GM18519 (cell line): ENCODE data around the gene GABARAP.

ENCODE experiments used
- ATAC-seq: cut with Tn5 transposase; IDR thresholded peaks from one replicate; pipeline ENCODE4 v1.9.1; 2021; ENCODE audit warnings: mild to moderate bottlenecking, moderate library complexity; ENCODE audit not compliant: unreplicated experiment, low FRiP score

Gene GABARAP

DNA sequence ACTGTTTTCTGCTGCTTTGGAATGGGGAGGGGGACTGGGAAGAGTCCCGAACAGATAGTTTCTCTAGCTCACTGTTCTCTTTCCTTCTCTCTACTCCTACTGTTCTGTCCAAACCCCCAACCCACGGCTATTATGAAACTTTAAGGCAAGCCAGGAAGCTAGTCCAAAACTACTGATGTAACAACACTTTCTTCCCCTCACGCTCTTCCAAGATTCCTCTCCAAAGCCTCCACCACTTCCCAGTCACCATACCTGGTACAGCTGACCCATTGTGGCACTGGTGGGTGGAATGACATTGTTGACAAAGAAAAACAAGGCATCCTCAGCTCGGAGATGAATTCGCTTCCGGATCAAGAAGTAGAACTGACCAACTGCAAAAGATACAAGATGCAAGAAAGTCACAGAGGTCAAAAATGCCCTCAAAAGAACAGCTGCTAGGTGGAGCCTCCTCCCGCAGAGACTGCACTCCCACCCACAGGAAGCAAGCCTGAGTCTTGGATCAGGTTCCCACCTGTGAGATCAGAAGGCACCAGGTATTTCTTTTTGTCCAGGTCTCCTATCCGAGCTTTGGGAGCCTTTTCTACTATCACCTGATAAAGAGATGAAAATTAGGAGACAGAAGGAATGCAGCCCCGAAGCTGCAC is 1.0 kb downstream of the GABARAP start:
- ATAC-seq = no peak

DNA sequence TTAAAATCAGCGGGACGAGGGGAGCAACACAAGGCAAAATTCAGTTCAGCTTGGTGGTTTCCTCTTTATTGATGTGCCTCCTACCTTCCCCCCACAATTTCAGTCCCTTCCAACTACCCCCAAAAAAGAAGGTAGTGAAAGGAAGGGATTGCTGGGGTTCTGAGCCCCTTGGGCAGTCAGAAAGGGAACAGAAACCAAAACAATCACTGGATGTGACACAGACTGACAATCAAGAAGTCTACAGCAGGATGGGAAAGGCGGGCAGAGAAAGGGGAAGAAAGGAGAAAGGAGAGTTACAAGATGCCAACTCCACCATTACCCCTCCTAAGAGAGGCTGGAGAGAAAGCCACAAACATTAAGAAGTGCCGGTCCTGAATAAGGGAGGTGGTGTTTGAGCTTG is 1.9 kb downstream of the GABARAP start:
- no peak for ATAC-seq

DNA sequence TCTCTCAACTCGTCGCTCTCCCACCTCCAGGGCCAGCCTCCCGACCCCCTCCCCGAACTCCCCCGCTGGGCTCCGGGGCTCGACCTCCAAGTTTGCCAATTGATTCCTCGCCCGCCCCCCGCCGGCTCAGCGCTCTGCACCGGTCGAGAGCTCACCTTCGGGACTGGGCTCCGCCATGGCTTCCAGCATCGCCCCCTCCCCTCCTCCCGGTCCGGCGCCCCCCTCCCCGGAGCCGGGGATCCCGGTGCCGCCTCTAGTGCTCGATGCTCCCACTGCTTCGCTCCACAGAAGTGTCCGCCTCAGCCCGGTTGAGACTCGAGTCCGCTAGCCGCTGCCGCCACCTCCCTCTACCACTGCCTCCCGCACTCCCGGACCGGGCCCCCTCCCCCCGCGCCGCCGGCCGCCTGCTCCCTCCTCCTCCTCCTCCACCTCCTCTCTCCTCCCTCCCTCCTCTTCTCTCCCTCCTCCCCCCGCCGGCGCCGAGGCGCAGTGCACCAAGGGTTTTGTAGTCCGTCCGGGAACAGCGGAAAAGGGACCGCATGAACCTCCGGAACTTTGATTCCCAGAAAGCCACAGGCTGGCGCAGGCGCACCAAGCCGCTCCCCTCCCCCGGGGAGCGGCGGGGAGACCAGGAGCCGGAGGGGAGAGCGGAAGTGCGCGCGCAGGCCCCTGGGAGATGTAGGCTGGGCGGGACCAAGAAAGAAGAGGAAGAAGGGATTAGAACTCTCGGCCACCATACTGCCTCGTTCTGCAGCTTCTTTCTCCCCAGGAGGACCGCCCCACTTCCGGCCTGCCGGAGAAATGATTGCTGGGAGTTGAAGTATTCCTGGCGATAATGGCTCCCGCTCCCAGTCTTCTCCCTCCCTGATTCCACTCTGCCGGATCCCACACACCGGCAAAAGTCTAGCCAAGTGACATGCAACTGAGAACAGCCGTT is 2.9 kb downstream of the GABARAP start, which contains the start of gene PHF23:
TSS of gene PHF23 (minus strand) at position 367 of the 937 bp plus-strand sequence. CDS start at position 189, 178 bp downstream.
- ATAC-seq = no peak

DNA sequence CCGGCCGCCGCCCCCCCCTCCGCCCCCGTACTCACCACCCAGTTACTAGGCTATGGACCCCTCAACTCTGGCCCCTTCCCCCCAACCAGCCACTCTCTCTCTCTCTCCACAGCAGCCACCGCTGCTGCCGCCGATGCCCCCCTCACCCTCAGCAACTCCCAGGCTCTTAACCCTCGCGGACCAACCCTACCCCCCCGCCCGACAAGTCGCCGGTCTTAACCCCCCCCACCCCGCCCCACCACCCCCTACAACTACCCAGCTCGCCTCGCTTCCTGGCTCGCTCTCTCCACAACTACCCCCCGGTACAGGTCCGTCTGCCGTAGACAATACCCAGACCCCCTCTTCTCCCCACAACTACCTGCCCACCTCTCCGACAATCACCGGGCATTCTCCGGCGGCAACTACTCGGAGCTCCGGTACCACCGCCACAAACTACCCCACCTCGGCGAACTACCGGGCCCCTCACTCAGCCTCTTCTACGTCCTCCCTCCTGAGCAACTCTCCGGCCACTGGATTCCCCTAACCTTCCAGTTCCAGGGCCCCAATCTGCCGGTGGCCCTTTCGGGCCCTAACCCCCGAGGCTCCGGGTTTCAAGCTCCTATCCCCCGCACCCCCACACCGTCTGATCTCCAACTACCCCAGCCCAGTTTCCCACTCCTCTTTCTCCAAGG is 3.7 kb downstream of the GABARAP start:
- no peak for ATAC-seq

DNA sequence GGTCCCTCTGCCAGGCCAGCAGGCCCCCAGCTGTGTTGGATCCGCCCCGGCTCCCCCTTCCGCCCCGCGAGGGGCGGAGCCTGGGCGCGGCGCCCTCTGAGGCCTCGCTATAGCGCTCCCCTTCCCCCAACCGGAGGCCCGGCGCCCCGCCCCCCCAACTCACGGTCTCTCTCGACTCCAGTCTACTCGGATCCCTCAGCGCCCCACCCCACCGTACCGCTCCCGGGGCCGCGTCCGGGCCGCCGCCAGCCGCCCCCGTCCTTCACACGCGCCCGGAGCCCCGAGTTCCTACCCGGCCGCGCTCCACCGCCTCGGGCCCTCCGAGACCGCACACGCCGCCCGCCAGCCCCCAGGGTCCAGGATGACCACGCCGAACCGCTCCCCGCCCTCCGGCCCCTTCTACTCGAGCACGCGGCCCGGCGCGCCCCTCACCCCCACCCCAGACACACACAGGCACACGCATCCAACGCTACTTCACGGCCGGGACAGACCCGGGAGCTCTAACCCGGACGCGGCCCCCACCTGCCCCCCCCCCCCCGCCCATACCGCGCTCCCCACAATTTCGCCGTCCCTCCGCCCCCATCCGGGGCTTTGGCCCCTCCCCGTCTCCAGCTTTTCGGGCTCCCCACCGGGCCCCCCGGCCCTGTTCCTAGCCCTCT is 4.4 kb downstream of the GABARAP start:
- ATAC-seq = no peak

DNA sequence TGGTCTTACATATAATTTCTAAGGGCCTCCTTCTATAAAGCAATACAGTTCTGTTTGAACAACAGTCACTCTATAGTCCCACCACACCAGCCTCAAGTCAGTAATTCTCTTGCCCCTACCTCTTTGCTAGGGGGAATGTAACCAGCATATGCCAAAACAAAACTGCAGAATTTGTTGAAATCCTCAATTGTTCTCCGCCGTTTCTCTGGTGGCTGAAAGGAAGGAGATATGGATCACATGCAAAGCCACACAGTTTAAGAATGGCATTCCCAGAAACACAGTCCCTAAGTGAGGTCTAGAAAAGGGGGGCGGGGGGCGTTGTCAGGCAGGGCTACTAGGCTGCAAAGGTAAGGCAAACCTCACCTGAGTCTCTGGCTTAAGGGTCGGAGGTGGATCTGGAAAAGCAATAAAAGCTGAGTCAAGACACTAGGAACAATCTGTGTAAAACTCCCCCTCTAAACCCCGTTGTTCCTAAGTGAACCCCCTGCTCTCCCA is 4.9 kb downstream of the GABARAP start:
- ATAC-seq = no peak

DNA sequence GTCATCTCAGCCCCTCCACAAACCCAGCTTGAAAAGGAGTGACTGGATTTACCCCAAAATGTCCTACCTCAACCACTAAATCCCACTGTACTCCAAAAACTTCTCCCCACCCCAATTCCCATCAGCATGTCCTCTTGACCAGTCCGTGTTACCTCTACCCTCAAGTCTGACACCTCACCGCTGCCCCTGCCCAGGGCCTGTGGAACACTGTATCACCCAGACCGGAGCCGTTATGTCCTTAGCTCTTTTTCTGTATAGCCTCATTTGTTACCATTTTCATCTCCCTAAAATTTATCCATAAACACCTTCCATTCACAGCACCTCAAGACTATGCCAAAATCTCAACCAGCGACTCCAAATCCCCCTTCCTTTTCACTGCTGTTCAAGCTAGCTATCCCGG is 5.4 kb downstream of the GABARAP start:
- ATAC-seq = no peak

DNA sequence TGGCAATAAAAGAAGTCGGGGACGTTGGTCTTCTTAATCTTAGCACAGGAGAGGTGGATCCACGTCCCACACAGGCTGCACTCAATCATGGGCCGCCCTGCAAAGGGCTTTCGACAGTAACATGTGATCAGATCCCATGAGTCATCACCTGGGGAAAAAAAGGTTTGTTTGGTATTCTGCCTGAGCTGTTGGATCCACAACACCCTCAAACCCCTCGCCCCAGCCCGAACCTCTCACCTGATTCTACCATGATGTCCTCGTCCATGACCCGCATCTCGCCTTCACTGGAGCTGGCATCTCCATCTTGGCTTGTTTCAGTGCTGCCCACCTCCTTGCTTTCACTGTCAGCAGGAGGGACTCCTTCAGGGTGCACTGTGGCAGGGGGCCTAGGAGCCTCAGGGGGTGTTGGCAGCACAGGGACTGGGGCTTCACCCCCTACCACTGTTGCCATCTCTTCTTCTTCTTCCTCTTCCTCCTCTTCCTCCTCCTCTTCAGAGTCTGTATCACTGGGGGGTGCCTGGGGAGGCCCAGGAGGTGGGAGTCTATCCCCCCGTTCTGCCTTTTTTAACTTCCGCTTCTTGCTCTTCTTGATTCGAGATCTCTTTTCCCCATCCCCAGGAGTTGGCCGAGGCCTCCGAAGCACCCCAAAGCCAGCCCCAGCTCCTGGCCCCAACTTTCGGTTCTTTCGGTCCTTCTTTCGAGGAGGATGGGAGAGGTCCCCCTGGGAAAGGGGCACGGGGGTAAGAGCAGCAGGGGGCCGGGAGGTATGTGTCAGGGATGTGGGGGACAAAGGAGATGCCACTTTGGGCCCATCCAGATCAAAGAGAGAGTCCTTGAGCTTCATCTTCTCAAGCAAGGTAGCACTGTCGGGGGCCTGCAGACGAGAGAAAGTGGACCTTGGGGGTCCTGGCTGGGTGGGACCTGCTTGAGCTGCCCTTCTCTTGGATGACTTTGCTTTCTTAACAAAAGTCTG is 6.3 kb downstream of the GABARAP start:
- no peak for ATAC-seq

DNA sequence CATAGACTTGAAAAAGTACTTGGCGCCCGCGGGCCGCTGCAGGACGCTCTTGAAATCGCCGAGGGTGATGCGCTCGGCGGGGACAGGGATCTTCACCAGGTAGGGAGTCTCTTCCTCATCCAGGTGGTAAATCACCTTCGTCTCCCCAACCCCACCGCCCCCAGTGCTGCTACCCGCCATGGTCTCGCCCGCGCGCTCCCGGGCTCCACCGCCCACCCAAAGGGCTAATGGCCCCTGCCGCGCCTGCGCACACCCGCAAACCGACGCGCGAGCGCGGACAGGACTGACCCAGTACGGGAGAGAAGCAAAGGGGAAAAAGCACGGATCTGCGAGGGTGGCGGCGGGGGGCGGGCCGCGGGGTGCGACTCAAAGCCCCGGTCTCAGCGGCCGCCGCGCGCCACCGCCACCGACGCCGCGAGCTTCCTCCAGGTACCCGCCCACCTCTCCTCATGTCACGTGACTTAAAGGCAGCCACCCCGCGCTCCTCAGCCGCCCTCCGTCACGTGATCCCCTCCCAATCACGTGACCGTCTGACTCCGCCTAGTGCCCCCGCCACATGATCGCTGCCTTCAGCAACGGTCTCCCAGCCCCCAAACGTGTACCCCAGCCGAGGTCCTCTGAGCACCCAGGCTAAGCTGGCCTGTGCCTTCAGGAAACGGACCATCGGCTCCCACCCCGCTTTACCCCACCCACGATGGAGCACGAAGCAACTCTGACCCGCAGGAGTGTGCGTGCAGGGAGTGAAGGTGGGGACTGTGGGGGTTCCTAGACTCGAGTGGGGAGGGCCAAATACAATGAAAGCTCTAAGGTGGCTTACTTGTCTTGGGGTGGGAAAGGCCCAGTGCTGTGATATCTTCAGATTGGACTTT is 7.9 kb downstream of the GABARAP start, which contains the start of gene DVL2:
TSS of gene DVL2 (minus strand) at position 435 of the 869 bp plus-strand sequence. CDS start at position 180, 255 bp downstream.
- ATAC-seq = peak; percentile 36

DNA sequence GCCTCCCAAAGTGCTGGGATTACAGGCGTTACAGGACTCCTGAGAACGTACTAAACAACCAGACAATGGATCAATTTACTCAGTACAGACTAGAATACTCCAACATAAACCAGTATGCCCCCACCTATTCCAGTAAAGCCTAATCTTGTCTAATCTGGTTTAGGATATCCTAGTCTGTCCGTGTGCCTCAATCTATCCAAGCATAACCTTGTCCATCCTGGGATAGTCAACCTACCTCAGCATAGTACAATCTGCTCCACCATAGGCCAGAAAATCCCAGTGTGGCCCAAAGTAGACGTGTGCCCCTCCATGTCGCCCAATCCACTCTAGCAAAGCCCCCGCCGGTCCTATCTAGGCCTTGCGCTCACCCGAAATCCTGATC is 8.6 kb downstream of the GABARAP start:
- peak; percentile 7 for ATAC-seq

DNA sequence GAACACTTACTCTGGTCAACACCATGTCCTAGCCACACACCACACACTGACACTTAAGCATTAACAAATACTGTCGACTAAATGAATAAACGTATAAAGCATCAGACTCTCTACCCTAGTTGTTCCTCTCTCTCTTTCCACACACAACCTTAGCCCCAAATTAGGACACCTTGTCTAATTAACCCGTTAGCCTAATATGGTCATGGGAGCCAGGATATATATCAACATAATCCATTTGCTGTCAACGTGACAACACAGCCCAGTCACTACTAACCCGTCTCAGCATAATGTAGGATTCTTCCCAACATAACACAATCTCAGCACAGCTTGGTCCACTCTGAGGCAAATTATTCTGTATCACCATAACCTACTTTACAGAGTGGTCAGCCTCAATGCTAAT is 10.1 kb downstream of the GABARAP start:
- no peak for ATAC-seq

DNA sequence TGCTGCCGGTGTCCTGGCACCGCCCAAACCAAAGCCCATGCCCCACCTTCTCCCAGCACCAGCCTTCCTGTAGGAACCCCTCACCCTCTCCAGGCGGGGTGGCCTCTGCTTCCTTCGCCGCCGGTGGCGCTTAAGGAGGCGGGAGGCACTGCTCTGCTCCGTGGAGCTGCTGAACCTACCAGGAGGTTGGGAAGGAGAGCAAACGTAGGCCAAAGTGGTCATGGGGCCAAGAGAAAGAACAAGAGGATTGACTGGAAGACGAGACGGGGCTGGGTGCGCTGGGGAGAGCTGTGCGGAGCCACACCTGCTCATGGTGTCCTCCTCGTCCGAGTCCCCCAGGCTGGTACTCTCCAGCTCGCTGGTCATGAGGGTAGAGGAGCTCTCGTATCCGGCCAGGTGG is 12.7 kb downstream of the GABARAP start:
- no peak for ATAC-seq

DNA sequence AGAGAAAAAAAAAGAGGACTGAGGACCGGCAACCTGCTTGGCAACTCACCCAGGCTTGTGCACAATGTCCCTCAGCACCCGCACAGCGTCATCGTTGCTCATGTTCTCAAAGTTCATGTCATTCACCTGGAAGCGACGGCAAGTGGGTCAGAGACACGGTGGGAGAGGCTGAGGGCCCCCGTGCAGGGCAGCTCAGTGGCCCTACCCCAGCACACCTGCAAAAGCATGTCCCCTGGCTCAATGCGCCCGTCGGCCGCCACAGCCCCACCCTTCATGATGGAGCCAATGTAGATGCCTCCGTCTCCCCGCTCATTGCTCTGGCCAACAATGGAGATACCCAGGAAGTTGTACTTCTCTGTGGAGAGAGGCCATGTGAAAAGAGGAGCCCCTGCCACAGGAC is 13.3 kb downstream of the GABARAP start:
- ATAC-seq = no peak

DNA sequence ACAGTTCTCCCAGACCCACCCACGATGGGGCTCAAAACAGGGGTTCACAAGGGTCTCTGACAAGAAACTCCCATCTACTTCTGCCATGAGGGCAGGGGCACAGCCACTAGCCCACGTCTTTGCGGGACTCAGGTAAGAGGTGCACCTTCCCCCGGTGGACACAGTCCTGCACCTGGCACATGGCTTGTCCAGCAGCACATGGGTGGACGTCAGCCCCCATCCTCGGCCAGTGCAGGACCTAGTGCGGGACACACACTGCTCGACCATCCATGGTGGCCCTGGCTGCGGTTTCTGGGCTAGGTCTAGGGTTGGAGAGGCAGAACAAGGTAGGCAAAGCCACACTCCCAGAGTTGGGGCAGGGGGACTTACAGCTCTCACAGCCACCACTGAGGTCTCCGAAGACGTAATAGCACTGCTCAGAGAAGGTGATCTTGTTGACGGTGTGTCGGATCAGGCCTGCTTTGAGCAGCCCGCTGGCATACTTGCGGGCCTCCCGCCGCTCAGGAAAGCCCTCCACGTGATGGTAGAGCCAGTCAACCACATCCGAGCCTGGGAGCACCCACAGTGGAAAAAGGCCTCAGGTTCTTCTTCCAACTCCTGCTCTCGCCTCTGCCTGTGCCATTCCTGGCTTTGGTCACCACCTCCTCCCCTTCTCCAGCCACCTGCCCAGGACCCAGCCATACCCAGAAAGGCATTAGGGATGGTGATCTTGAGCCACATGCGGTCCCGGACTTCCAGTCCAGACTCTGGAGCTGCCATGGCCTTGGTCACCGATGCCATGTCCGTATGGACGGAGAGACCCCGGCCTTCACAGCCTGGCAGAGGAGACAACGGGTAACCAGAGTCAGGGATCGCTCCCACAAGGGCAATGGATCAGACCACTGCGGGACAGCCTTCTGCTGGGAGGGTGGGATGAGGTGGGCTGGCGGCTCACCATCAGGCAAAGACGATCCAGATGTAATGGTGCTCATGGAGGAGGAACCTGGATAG is 15.2 kb downstream of the GABARAP start:
- no peak for ATAC-seq

DNA sequence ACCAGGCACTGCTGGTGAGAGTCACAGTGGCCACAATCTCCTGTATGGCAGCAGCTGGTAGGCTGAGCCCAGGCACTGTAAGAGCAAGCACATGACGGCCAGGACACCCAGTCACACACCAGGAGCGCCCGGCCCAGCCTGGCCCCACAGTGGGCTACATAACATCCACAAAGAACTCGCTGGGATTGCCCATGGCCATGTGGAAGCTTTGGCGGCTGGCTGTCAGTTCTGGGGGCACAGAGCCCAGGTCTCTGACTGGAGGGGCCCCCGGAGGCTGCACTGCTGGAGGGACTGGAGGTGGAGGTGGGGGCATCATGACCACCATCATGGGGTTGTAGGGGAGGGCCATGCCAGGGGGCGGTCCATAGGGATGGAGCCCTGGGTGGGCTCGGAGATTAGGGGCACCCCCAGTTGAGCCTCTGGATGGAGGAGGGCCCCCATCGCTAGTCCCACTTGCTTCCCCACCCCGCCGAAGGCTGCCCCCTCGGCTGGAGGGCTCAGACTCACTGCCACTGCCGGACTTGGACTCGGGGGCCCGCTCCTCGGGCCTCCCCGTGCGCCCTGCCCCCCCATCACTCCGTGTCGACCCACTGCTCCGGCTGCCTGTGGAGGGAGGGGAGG is 16.4 kb downstream of the GABARAP start:
- no peak for ATAC-seq

DNA sequence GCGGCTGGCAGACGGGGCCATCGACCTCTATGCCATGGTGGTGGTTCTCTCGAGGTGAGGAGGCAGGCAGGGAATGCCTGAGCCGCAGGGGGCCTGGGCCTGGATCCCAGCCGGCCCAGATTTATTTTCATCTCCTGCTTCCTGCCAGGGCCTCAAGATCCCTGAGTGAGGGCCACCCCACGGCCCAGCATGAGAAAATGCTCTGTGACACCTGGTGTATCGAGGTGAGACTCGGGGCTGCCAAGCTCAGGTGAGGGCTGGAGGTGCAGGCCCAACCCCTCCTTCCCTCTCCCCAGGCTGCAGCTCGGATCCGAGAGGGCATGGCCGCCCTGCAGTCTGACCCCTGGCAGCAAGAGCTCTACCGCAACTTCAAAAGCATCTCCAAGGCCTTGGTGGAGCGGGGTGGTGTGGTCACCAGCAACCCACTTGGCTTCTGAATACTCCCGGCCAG is 17.6 kb downstream of the GABARAP start:
- no peak for ATAC-seq

DNA sequence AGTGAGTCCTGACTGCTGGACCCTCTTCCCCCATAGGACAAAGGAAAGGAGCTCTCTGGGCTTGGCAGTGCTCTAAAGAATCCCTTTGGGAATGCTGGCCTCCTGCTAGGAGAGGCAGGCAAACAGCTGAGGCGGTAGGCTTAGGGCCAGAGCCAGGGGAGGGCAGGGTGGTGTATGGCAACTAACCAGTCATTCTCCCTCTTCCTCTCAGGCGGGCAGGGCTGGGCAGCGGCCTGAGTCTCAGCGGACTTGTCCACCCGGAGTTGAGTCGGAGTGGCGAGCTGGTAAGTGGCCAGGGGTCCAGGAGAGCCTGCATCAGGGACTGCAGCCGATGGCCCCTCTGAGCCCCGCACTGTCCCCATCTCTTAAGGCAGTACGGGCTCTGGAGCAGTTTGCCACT is 18.1 kb downstream of the GABARAP start:
- no peak for ATAC-seq
